B cell (primary cell): Measurements from ENCODE around the gene FOXL2. TPM values are rescaled to one million over a fixed set of nuclear protein-coding genes. Genes with fewer than 3 reads are reported as not detected.

Experiments
- ATAC-seq: fragments of 200-7000 bp; cut with Tn5 transposase; one replicate; pipeline ENCODE4 v1.10.0; 2021; ENCODE audit warnings: low read depth, mild to moderate bottlenecking, moderate number of reproducible peaks, moderate library complexity
- CTCF ChIA-PET: fragments of 350-600 bp; sonication (Branson Sonifier 250); formaldehyde crosslinking; loops from one replicate; lab custom pipeline; 2021; ENCODE audit warnings: antibody characterized with exemption, inconsistent platforms; lab: Charles Lee
- POLR2A ChIA-PET: fragments of 350-600 bp; sonication (Branson Sonifier 250); formaldehyde crosslinking; loops from one replicate; lab custom pipeline; 2021; ENCODE audit warnings: antibody characterized with exemption; lab: Charles Lee
- DNase-seq: peaks from one replicate; pipeline ENCODE4 v3.0.0; 2013
- H2AFZ ChIP-seq: 2 replicates; pipeline ENCODE4 v1.6.1; 2012; ENCODE audit warnings: mild to moderate bottlenecking, low read depth, low read length; ENCODE audit not compliant: insufficient read depth, poor library complexity, severe bottlenecking
- H3K27ac ChIP-seq, 2 donors: 1 replicate in 1 of 2; 2 replicates in 1 of 2; pipeline ENCODE4 v1.5.1; 2012 to 2013; ENCODE audit warnings: low read length in 2 of 2, mild to moderate bottlenecking in 2 of 2, moderate library complexity in 1 of 2
- H3K27me3 ChIP-seq, 4 experiments: fragments of 200-600 bp in 1 of 4; sonication (generic) in 1 of 4; replicated peaks in 1 of 4; 1 replicate in 2 of 4; 2 replicates in 2 of 4; pipeline versions ENCODE4 v1.6.1 to v1.7.0; 2013 to 2016; ENCODE audit warnings: low read length in 3 of 4, mild to moderate bottlenecking in 2 of 4, mixed read lengths in 1 of 4, moderate library complexity in 1 of 4; ENCODE audit not compliant: insufficient read depth in 4 of 4, control insufficient read depth in 3 of 4; ENCODE audit errors: control extremely low read depth in 1 of 4
- H3K36me3 ChIP-seq, 2 experiments: replicated peaks in 1 of 2; 1 replicate in 1 of 2; 2 replicates in 1 of 2; pipeline versions ENCODE4 v1.6.1 to v1.7.1; 2013; ENCODE audit warnings: low read length in 1 of 2; ENCODE audit not compliant: insufficient read depth in 2 of 2, control insufficient read depth in 1 of 2; ENCODE audit errors: control extremely low read depth in 1 of 2, extremely low read depth in 1 of 2
- H3K4me1 ChIP-seq, 2 donors: fragments of 200-600 bp in 1 of 2; sonication (generic) in 1 of 2; 1 replicate in 1 of 2; 2 replicates in 1 of 2; pipeline versions ENCODE4 v1.5.1 to v1.6.1; 2013 to 2017; ENCODE audit warnings: low read length in 2 of 2; ENCODE audit not compliant: control insufficient read depth in 2 of 2, insufficient read depth in 2 of 2
- H3K4me2 ChIP-seq: replicated peaks from 2 replicates; pipeline ENCODE3; 2012; ENCODE audit warnings: mild to moderate bottlenecking, low read depth, low read length; ENCODE audit not compliant: poor library complexity, severe bottlenecking
- H3K4me3 ChIP-seq, 5 experiments: fragments of 200-600 bp in 1 of 5; sonication (generic) in 1 of 5; 1 replicate in 3 of 5; 2 replicates in 2 of 5; pipeline versions ENCODE4 v1.5.1 to v1.7.0; 2011 to 2016; ENCODE audit warnings: low read length in 4 of 5, mild to moderate bottlenecking in 4 of 5, low read depth in 2 of 5, control low read depth in 1 of 5, moderate library complexity in 1 of 5; ENCODE audit not compliant: insufficient read depth in 1 of 5; ENCODE audit errors: control extremely low read depth in 1 of 5, extremely low read depth in 1 of 5
- H3K79me2 ChIP-seq: fragments of 200-600 bp; sonication (generic); one replicate; pipeline ENCODE4 v1.6.0; 2016; ENCODE audit warnings: low read length; ENCODE audit not compliant: control insufficient read depth, insufficient read depth
- H3K9ac ChIP-seq: fragments of 200-600 bp; sonication (generic); 2 replicates; pipeline ENCODE4 v1.6.1; 2017; ENCODE audit warnings: mild to moderate bottlenecking, low read length, moderate library complexity
- H3K9me3 ChIP-seq, 3 donors: one replicate each; pipeline versions ENCODE4 v1.6.1 to v1.7.1; 2013; ENCODE audit warnings: low read length in 2 of 3; ENCODE audit not compliant: control insufficient read depth in 2 of 3, insufficient read depth in 1 of 3; ENCODE audit errors: control extremely low read depth in 1 of 3
- H4K20me1 ChIP-seq: 2 replicates; pipeline ENCODE4 v1.6.0; 2012; ENCODE audit warnings: mild to moderate bottlenecking, low read length; ENCODE audit not compliant: insufficient read depth, control insufficient read depth, poor library complexity, severe bottlenecking
- H3K27ac Mint-ChIP-seq: one replicate; pipeline ENCODE4 v1.8.0; 2021; ENCODE audit warnings: mixed read lengths
- H3K27me3 Mint-ChIP-seq: one replicate; pipeline ENCODE4 v1.8.0; 2021; ENCODE audit warnings: mixed read lengths
- H3K4me1 Mint-ChIP-seq: one replicate; pipeline ENCODE4 v1.8.0; 2021; ENCODE audit warnings: mixed read lengths
- H3K4me3 Mint-ChIP-seq: one replicate; pipeline ENCODE4 v1.8.0; 2021; ENCODE audit warnings: mixed read lengths
- H3K9me3 Mint-ChIP-seq: one replicate; pipeline ENCODE4 v1.8.0; 2022; ENCODE audit warnings: mixed read lengths; ENCODE audit not compliant: insufficient read depth
- CTCF ChIP-seq: fragments of 200-600 bp; IDR thresholded peaks from one replicate; pipeline ENCODE4 v1.8.0; 2022; ENCODE audit warnings: antibody characterized with exemption, mild to moderate bottlenecking
- EZH2 ChIP-seq: IDR thresholded peaks from 2 replicates; pipeline ENCODE4 v1.6.1; 2012; ENCODE audit warnings: borderline replicate concordance, low read depth, mild to moderate bottlenecking, moderate library complexity, low read length; ENCODE audit not compliant: insufficient read depth, poor library complexity, severe bottlenecking
- WGBS: methylation state at CpG from one replicate; pipeline ENCODE4 v1.1.5; 2013; ENCODE audit warnings: missing lambda C conversion rate; ENCODE audit not compliant: insufficient coverage; 5-methylcytosine and 5-hydroxymethylcytosine counted together
- intact Hi-C: fragments of 100-400 bp; cut with micrococcal nuclease; formaldehyde crosslinking; loops from one replicate; pipeline ENCODE4 v1.10.0; 2022
- polyA plus RNA-seq: library from polyadenylated mRNA; depleted of rRNA; stranded (reverse); fragments of >200 nt; gene quantifications from 2 replicates; pipeline ENCODE4 v1.2.3, GENCODE V29; 2012
- total RNA-seq, 2 donors: library from RNA; stranded (reverse); fragments of 120-200 nt in 1 of 2; gene quantifications; 1 replicate in 1 of 2; 2 replicates in 1 of 2; pipeline versions ENCODE4 v1.2.3 to v1.2.4, GENCODE V29; 2013 to 2022

FOXL2 gene
- total and polyA plus RNA-seq, 2 donors (not counting 1 experiment from before 2014, with no cell fraction given) = not detected

DNA sequence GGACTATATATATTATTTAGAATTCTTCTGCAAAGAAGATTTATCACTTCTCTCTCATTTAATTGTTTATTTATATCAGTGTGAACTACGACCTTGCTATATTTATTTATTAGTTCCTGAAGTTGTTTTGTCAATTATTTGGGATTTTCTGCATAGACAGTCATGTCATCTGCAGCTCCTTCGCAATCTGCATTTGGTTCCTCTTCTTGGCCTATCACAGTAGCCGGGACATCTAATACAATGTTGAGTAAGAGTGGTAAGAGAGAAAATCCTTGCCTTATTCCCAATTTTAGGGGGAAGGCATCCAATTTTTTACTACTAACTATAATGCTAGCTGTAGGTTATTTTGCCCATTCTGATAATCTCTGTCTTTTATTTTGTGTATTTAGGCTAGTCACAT, 39.4 kb downstream of the FOXL2 start:
- Histone ChIP-seq H3K27me3 (no peaks in the 10 kb centered on the region), H4K20me1 (no peaks in the 10 kb centered on the region), H3K4me2 (no peak overlapping the region), H2AFZ (no peak overlapping the region), H3K79me2 (no peaks in the 10 kb centered on the region), H3K9ac (no peak overlapping the region), H3K4me1 (no peaks in the 10 kb centered on the region), H3K9me3 (no peaks in the 10 kb centered on the region), H3K4me3 (no peak overlapping the region), H3K27ac (no peak overlapping the region), H3K36me3 (no peaks in the 10 kb centered on the region)
- peaks cover 3% of the 10 kb centered on the region for H3K27me3 Mint-ChIP-seq
- 100% methylated on average over 1 of the region's 3 CpGs for WGBS
- no peaks in the 10 kb centered on the region for H3K9me3 Mint-ChIP-seq
- ChIA-PET CTCF (interaction anchor here (1.3 to 12.7 kb wide), 2 partner anchors 8 to 17 kb away, joined by 7 to 157 read pairs; no protein-coding TSS in a partner anchor), POLR2A (no interaction called here)
- H3K27ac Mint-ChIP-seq = no peak overlapping the region
- no peak overlapping the region for H3K4me3 Mint-ChIP-seq
- intact Hi-C loops = no loop called here
- DNase-seq (no peak), ATAC-seq (no peak)
- H3K4me1 Mint-ChIP-seq = no peaks in the 10 kb centered on the region
- no peak for TF ChIP-seq CTCF
- TF ChIP-seq EZH2 = no peak

DNA sequence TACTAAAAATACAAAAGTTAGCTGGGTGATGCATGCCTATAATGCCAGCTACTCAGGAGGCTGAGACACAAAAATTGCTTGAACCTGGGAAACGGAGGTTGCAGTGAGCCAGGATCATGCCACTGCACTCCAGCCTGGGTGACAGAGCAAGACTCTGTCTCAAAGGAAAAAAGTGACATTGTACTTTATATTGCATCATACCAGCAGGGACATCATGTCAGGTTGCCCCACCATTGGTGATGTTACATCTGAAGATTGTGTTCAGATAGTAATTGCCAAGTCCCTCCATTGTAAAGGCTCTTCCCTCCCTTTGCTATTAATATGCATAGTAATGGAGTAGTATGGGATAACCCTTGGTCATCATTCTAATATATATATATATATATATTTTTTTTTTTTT, 44.8 kb downstream of the FOXL2 start:
- Histone ChIP-seq H3K9ac (no peak overlapping the region), H3K36me3 (no peaks in the 10 kb centered on the region), H3K4me2 (no peak overlapping the region), H3K79me2 (no peaks in the 10 kb centered on the region), H3K4me3 (no peak overlapping the region), H2AFZ (no peak overlapping the region), H3K27ac (no peak overlapping the region), H3K4me1 (no peaks in the 10 kb centered on the region), H4K20me1 (no peaks in the 10 kb centered on the region), H3K27me3 (no peaks in the 10 kb centered on the region), H3K9me3 (no peaks in the 10 kb centered on the region)
- Mint-ChIP-seq H3K9me3 (no peaks in the 10 kb centered on the region), H3K4me1 (no peaks in the 10 kb centered on the region), H3K4me3 (no peak overlapping the region), H3K27ac (no peak overlapping the region), H3K27me3 (peaks cover under 1% of the 10 kb centered on the region)
- 89% methylated on average over 1 of the region's 1 CpG for WGBS
- no peak for DNase-seq
- CTCF ChIA-PET = interaction anchor here (1.5 to 5.3 kb wide), 2 partner anchors 13 to 14 kb away, joined by 5 to 25 read pairs; no protein-coding TSS in a partner anchor
- no peak for ATAC-seq
- intact Hi-C loops = no loop called here
- POLR2A ChIA-PET = no interaction called here
- TF ChIP-seq EZH2 (no peak), CTCF (no peak)
